H1 (cell line): Measurements from ENCODE around the gene CCDC86. TPM values are rescaled to one million over a fixed set of nuclear protein-coding genes. Genes with fewer than 3 reads are reported as not detected.

Experiments used
- CTCF ChIA-PET: fragments of 300-600 bp; sonication (Branson Sonifier 250); formaldehyde crosslinking; loops from one replicate; lab custom pipeline; 2021; ENCODE audit not compliant: partially characterized antibody; lab: Charles Lee
- POLR2A ChIA-PET: fragments of 300-600 bp; sonication (Branson Sonifier 250); formaldehyde crosslinking; loops from one replicate; lab custom pipeline; 2021; ENCODE audit warnings: inconsistent platforms; ENCODE audit not compliant: partially characterized antibody; lab: Charles Lee
- DNase-seq, 2 experiments: peaks; one replicate each; pipeline versions ENCODE4 v3.0.0 to v3.0.0-alpha.2; 2010 to 2022; ENCODE audit warnings: low spot score in 2 of 2, low read depth in 1 of 2, mixed read lengths in 1 of 2
- FAIRE-seq: peaks from 2 replicates; lab custom pipeline; 2011; peaks lifted over from hg19 to GRCh38; lab: Jason Lieb, UNC
- H2AFZ ChIP-seq: 2 replicates; pipeline ENCODE4 v1.8.1; 2012; ENCODE audit warnings: low read length, inconsistent platforms
- H2AK5ac ChIP-seq: 2 replicates; pipeline ENCODE4 v1.6.1; 2013; ENCODE audit warnings: low read depth, low read length
- H2BK120ac ChIP-seq: replicated peaks from 2 replicates; pipeline ENCODE3; 2013; ENCODE audit warnings: low read depth, low read length, inconsistent platforms
- H2BK12ac ChIP-seq: 2 replicates; pipeline ENCODE4 v1.6.1; 2013; ENCODE audit warnings: low read depth, low read length
- H2BK15ac ChIP-seq: 2 replicates; pipeline ENCODE4 v1.6.1; 2013; ENCODE audit warnings: low read length
- H2BK20ac ChIP-seq: 2 replicates; pipeline ENCODE4 v1.6.1; 2013; ENCODE audit warnings: low read length
- H2BK5ac ChIP-seq: 2 replicates; pipeline ENCODE4 v1.6.1; 2013; ENCODE audit warnings: low read depth, low read length
- H3K14ac ChIP-seq: 2 replicates; pipeline ENCODE4 v1.6.1; 2013; ENCODE audit warnings: inconsistent platforms; ENCODE audit not compliant: insufficient read length
- H3K18ac ChIP-seq: 2 replicates; pipeline ENCODE4 v1.6.1; 2013; ENCODE audit warnings: low read length; ENCODE audit errors: extremely low read depth
- H3K23ac ChIP-seq: 2 replicates; pipeline ENCODE4 v1.6.1; 2013; ENCODE audit warnings: inconsistent platforms; ENCODE audit not compliant: insufficient read length
- H3K23me2 ChIP-seq: 2 replicates; pipeline ENCODE4 v1.6.1; 2013; ENCODE audit warnings: low read depth, low read length
- H3K27ac ChIP-seq: 2 replicates; pipeline ENCODE4 v1.6.1; 2011; ENCODE audit warnings: low read depth, low read length, inconsistent platforms
- H3K27me3 ChIP-seq, 4 experiments: replicated peaks in 1 of 4; 1 replicate in 1 of 4; 2 replicates in 3 of 4; pipeline versions ENCODE4 v1.6.1 to v1.8.1; 2011 to 2013; ENCODE audit warnings: low read length in 3 of 4, mild to moderate bottlenecking in 3 of 4, inconsistent platforms in 2 of 4, mixed read lengths in 2 of 4, moderate library complexity in 1 of 4; ENCODE audit not compliant: control insufficient read depth in 3 of 4, insufficient read depth in 3 of 4; ENCODE audit errors: extremely low read depth in 1 of 4
- H3K36me3 ChIP-seq, 4 experiments: 2 replicates each; pipeline versions ENCODE4 v1.6.1 to v1.8.1; 2011 to 2013; ENCODE audit warnings: mild to moderate bottlenecking in 4 of 4, low read length in 3 of 4, moderate library complexity in 2 of 4, control low read depth in 1 of 4, inconsistent platforms in 1 of 4; ENCODE audit not compliant: insufficient read depth in 4 of 4, control insufficient read depth in 2 of 4
- H3K4ac ChIP-seq: replicated peaks from 2 replicates; pipeline ENCODE3; 2013; ENCODE audit warnings: low read length, low read depth, mixed read lengths, inconsistent platforms; ENCODE audit not compliant: insufficient read length
- H3K4me1 ChIP-seq, 4 experiments: replicated peaks in 1 of 4; 1 replicate in 1 of 4; 2 replicates in 3 of 4; pipeline versions ENCODE4 v1.6.1 to v1.8.1; 2011 to 2013; ENCODE audit warnings: low read length in 3 of 4, inconsistent platforms in 2 of 4, mixed read lengths in 1 of 4; ENCODE audit not compliant: insufficient read depth in 4 of 4, control insufficient read depth in 3 of 4
- H3K4me2 ChIP-seq, 2 experiments: 2 replicates each; pipeline versions ENCODE4 v1.6.1 to v1.8.1; 2011 to 2013; ENCODE audit warnings: low read depth in 2 of 2, low read length in 2 of 2, control low read depth in 1 of 2, inconsistent platforms in 1 of 2, mild to moderate bottlenecking in 1 of 2; ENCODE audit not compliant: insufficient read depth in 1 of 2
- H3K4me3 ChIP-seq, 4 experiments: fragments of 200-600, 300-600 bp in 1 of 4; sonication (generic), shearing (Covaris generic), sonication (Bioruptor Twin) in 1 of 4; 2 replicates each; pipeline versions ENCODE4 v1.5.1 to v1.8.1; 2011 to 2016; ENCODE audit warnings: low read length in 4 of 4, low read depth in 3 of 4, control low read depth in 2 of 4, inconsistent platforms in 2 of 4, mild to moderate bottlenecking in 2 of 4, mixed read lengths in 1 of 4, moderate library complexity in 1 of 4; ENCODE audit not compliant: insufficient read depth in 2 of 4; ENCODE audit errors: extremely low read depth in 1 of 4
- H3K56ac ChIP-seq: replicated peaks from 2 replicates; pipeline ENCODE3; 2013; ENCODE audit warnings: low read depth, mild to moderate bottlenecking, mixed read lengths, low read length, inconsistent platforms; ENCODE audit not compliant: insufficient read length
- H3K79me1 ChIP-seq: 2 replicates; pipeline ENCODE4 v1.6.1; 2013; ENCODE audit warnings: low read depth, low read length, control low read depth
- H3K79me2 ChIP-seq, 2 experiments: 2 replicates each; pipeline versions ENCODE4 v1.6.1 to v1.8.1; 2012 to 2013; ENCODE audit warnings: low read length in 2 of 2, mild to moderate bottlenecking in 2 of 2, inconsistent platforms in 1 of 2; ENCODE audit not compliant: insufficient read depth in 2 of 2, control insufficient read depth in 1 of 2
- H3K9ac ChIP-seq, 4 experiments: replicated peaks in 1 of 4; 1 replicate in 1 of 4; 2 replicates in 3 of 4; pipeline versions ENCODE4 v1.6.1 to v1.8.1; 2011 to 2013; ENCODE audit warnings: low read depth in 3 of 4, low read length in 3 of 4, control low read depth in 2 of 4, mild to moderate bottlenecking in 2 of 4, moderate library complexity in 2 of 4, inconsistent platforms in 1 of 4; ENCODE audit errors: extremely low read depth in 1 of 4
- H3K9me3 ChIP-seq, 2 experiments: 2 replicates each; pipeline versions ENCODE4 v1.6.1 to v1.8.1; 2012 to 2013; ENCODE audit warnings: mild to moderate bottlenecking in 2 of 2, moderate library complexity in 2 of 2, control low read depth in 1 of 2, inconsistent platforms in 1 of 2, low read depth in 1 of 2, low read length in 1 of 2, mixed read lengths in 1 of 2; ENCODE audit not compliant: insufficient read depth in 2 of 2
- H4K20me1 ChIP-seq, 2 experiments: replicated peaks in 1 of 2; 2 replicates each; pipeline versions ENCODE3 to v1.8.1; 2011 to 2013; ENCODE audit warnings: inconsistent platforms in 2 of 2, low read length in 2 of 2, mild to moderate bottlenecking in 1 of 2; ENCODE audit not compliant: insufficient read depth in 2 of 2, control insufficient read depth in 1 of 2
- H4K5ac ChIP-seq: 2 replicates; pipeline ENCODE4 v1.6.1; 2013; ENCODE audit warnings: low read length, low read depth, mixed read lengths, inconsistent platforms; ENCODE audit not compliant: insufficient read length
- H4K8ac ChIP-seq: 2 replicates; pipeline ENCODE4 v1.8.0; 2013; ENCODE audit warnings: mild to moderate bottlenecking, moderate library complexity, low read length, inconsistent platforms; ENCODE audit not compliant: insufficient read depth; ENCODE audit errors: extremely low read depth
- H4K91ac ChIP-seq: replicated peaks from 2 replicates; pipeline ENCODE3; 2013; ENCODE audit warnings: low read length, mixed read lengths, inconsistent platforms; ENCODE audit not compliant: insufficient read length
- CBX5 ChIP-seq: fragments of 300-800, 300-1000 bp; sonication (generic); IDR thresholded peaks from 2 replicates; pipeline ENCODE4 v1.7.1; 2016; ENCODE audit warnings: antibody characterized with exemption, low read length, low read depth
- CBX8 ChIP-seq: fragments of 300-800, 300-1000 bp; sonication (generic); IDR thresholded peaks from 2 replicates; pipeline ENCODE4 v1.7.1; 2016; ENCODE audit warnings: low read depth, low read length, borderline replicate concordance
- CHD2 ChIP-seq: IDR thresholded peaks from 2 replicates; pipeline ENCODE4 v1.6.1; 2012; ENCODE audit warnings: low read length, improper control_type of control experiment
- EGR1 ChIP-seq: IDR thresholded peaks from 2 replicates; pipeline ENCODE4 v1.6.1; 2011; ENCODE audit warnings: low read depth, low read length, borderline replicate concordance
- FOSL1 ChIP-seq: IDR thresholded peaks from 2 replicates; pipeline ENCODE4 v1.6.1; 2011; ENCODE audit warnings: mild to moderate bottlenecking, low read depth, low read length, moderate library complexity; ENCODE audit not compliant: insufficient read depth
- GTF2F1 ChIP-seq: IDR thresholded peaks from 2 replicates; pipeline ENCODE4 v1.6.1; 2012; ENCODE audit warnings: low read depth, low read length, improper control_type of control experiment, borderline replicate concordance
- HDAC6 ChIP-seq: IDR thresholded peaks from one replicate; pipeline ENCODE4 v1.7.1; 2012; ENCODE audit warnings: low read depth, mild to moderate bottlenecking, inconsistent platforms, low read length, moderate library complexity
- KDM4A ChIP-seq: IDR thresholded peaks from one replicate; pipeline ENCODE4 v1.7.1; 2012; ENCODE audit warnings: low read depth, mild to moderate bottlenecking, moderate library complexity, low read length, inconsistent platforms; ENCODE audit not compliant: severe bottlenecking
- PHF8 ChIP-seq: fragments of 200-600 bp; sonication (generic); conservative IDR thresholded peaks from 2 replicates; pipeline ENCODE4 v1.7.1; 2012; ENCODE audit warnings: low read depth, mild to moderate bottlenecking, inconsistent platforms, low read length, moderate library complexity
- RFX5 ChIP-seq: IDR thresholded peaks from 2 replicates; pipeline ENCODE4 v1.6.1; 2011; ENCODE audit warnings: low read depth, low read length, improper control_type of control experiment, borderline replicate concordance
- RNF2 ChIP-seq: fragments of 200-900, 300-1000 bp; sonication (generic); IDR thresholded peaks from 2 replicates; pipeline ENCODE4 v1.7.1; 2016; ENCODE audit warnings: borderline replicate concordance, low read depth, mild to moderate bottlenecking, antibody characterized with exemption, low read length; ENCODE audit not compliant: poor library complexity, severe bottlenecking; ENCODE audit errors: missing control alignments
- SIRT6 ChIP-seq: IDR thresholded peaks from one replicate; pipeline ENCODE4 v1.7.1; 2012; ENCODE audit warnings: low read length, inconsistent platforms
- TAF7 ChIP-seq: optimal IDR thresholded peaks from 2 replicates; pipeline ENCODE3; 2011; ENCODE audit warnings: low read depth, mild to moderate bottlenecking, inconsistent platforms, low read length, moderate library complexity, borderline replicate concordance
- YY1 ChIP-seq: IDR thresholded peaks from 2 replicates; pipeline ENCODE4 v1.6.1; 2011; ENCODE audit warnings: low read depth, mild to moderate bottlenecking, low read length
- WGBS, 2 experiments: shearing (Covaris generic) in 1 of 2; methylation state at CpG; one replicate each; pipeline versions ENCODE4 v1.1.6 to v1.1.7; 2013 to 2015; ENCODE audit warnings: low lambda C conversion rate in 2 of 2, mixed read lengths in 2 of 2, inconsistent platforms in 1 of 2, low coverage in 1 of 2, missing lambda C conversion rate in 1 of 2; ENCODE audit not compliant: insufficient replicate concordance in 2 of 2, insufficient coverage in 1 of 2, insufficient read length in 1 of 2; ENCODE audit errors: extremely low coverage in 1 of 2, missing lambda C conversion rate in 1 of 2; 5-methylcytosine and 5-hydroxymethylcytosine counted together
- polyA plus RNA-seq, 7 experiments: library from polyadenylated mRNA; depleted of rRNA in 3 of 7; stranded (reverse) in 5 of 7; unstranded in 2 of 7; fragments of >200 nt in 5 of 7; fragments of 200-250 nt in 2 of 7; gene quantifications; 1 replicate in 5 of 7; 2 replicates in 1 of 7; 4 replicates in 1 of 7; pipeline versions ENCODE4 v1.2.1 to v1.2.3, GENCODE V29; 2011 to 2013; ENCODE audit warnings: missing spikeins in 2 of 7, mixed read lengths in 2 of 7
- total RNA-seq: library from RNA; stranded (reverse); fragmentation: NEBNext Ultra II Directional; extraction: Animal tissue kit (Norgen Biotek cat#: 25700); gene quantifications from 2 replicates; pipeline ENCODE4 v1.2.1, GENCODE V29; 2021
- TF ChIP-seq, protein P1 (sequence below): IDR thresholded peaks from 2 replicates; pipeline ENCODE4 v1.6.1; 2012; ENCODE audit warnings: inconsistent platforms

The CCDC86 gene
- total and polyA plus RNA-seq, 2 of the 8 experiments (the other 6 are each of a cell fraction or from before 2014, with no cell fraction given), result 37.7 to 76.4 TPM

DNA sequence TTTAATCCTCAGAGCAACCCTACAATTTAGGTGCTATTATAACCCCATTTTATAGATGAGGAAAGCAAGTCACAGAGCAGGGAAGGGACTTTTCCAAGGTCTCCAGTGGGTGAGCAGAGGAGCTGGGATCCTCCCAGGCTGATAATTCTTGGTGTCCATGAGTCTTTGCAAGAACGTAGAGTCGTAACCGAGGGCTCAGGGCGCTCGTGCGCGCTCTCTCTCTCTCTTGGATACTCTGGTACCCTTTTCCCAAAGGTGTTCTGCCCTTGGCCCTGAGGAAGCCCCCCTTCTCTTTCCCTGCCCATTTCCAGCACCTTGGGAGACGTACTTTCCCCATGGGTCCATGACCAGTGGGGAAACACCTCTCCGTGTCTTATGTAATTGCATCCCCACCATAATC lies 20.3 kb downstream of the CCDC86 start:
- Histone ChIP-seq H3K27ac (no peak overlapping the region), H4K8ac (no peak overlapping the region), H2AFZ (no peak overlapping the region), H3K4me2 (no peak overlapping the region), H3K9ac (no peak overlapping the region), H2AK5ac (no peak overlapping the region), H3K27me3 (no peaks in the 10 kb centered on the region), H2BK15ac (no peak overlapping the region), H4K91ac (no peak overlapping the region), H3K23ac (no peak overlapping the region), H3K36me3 (no peaks in the 10 kb centered on the region), H3K23me2 (no peaks in the 10 kb centered on the region), H3K4me1 (no peaks in the 10 kb centered on the region), H3K18ac (no peak overlapping the region), H3K56ac (no peak overlapping the region), H3K79me2 (no peaks in the 10 kb centered on the region), H2BK20ac (no peak overlapping the region), H3K4ac (no peak overlapping the region), H3K79me1 (no peaks in the 10 kb centered on the region), H3K4me3 (no peak overlapping the region), H3K9me3 (no peaks in the 10 kb centered on the region), H3K14ac (no peak overlapping the region), H2BK5ac (no peak overlapping the region), H2BK120ac (no peak overlapping the region), H4K20me1 (no peaks in the 10 kb centered on the region), H2BK12ac (no peak overlapping the region), H4K5ac (no peak overlapping the region)
- ChIA-PET POLR2A (no interaction called here), CTCF (interaction anchor here (2.0 to 6.5 kb wide), 2 partner anchors 25 to 26 kb away, joined by 6 to 38 read pairs; no protein-coding TSS in a partner anchor)
- FAIRE-seq, result no peak
- WGBS, 2 experiments, result 83% methylated on average over 6 of the region's 9 CpGs; no CpG with 5 or more reads in 1 of the 2 experiments
- no peak for DNase-seq
- TF ChIP-seq PHF8 (no peak), SIRT6 (no peak), KDM4A (no peak), CBX5 (no peak), CBX8 (no peak), RFX5 (no peak), CHD2 (no peak), YY1 (no peak), EGR1 (no peak), GTF2F1 (no peak), HDAC6 (no peak), RNF2 (no peak), TAF7 (no peak), FOSL1 (no peak)
- TF ChIP-seq, protein P1, sequence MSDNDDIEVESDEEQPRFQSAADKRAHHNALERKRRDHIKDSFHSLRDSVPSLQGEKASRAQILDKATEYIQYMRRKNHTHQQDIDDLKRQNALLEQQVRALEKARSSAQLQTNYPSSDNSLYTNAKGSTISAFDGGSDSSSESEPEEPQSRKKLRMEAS, result no peak
